Loucy (cell line): Measurements from ENCODE around the gene NAB1.

ENCODE experiments used
- CTCF ChIP-seq: fragments of 200-600 bp; sonication (generic); conservative IDR thresholded peaks from 2 replicates; pipeline ENCODE4 v1.5.1; 2014; ENCODE audit warnings: mild to moderate bottlenecking, antibody characterized with exemption, low read length
- EZH2phosphoT487 ChIP-seq: fragments of 200-600 bp; IDR thresholded peaks from 2 replicates; pipeline ENCODE4 v1.6.1; 2018; ENCODE audit warnings: antibody characterized with exemption, mild to moderate bottlenecking, moderate library complexity, borderline replicate concordance

- TF ChIP-seq CTCF (no peak), EZH2phosphoT487 (no peak)
These were observed 6.2 kb downstream of the NAB1 start for GRCh38 chr2:190655113-190655512.
